Keratinocyte (primary cell): Measurements from ENCODE around the gene ACSS1. TPM values are rescaled to one million over a fixed set of nuclear protein-coding genes. Genes with fewer than 3 reads are reported as not detected.

Experiments
- DNase-seq: peaks from one replicate; pipeline ENCODE4 v3.0.0-alpha.2; 2011; ENCODE audit warnings: low read depth, missing footprints, low spot score
- FAIRE-seq: peaks from 2 replicates; lab custom pipeline; 2011; peaks lifted over from hg19 to GRCh38; lab: Jason Lieb, UNC
- H2AFZ ChIP-seq: 2 replicates; pipeline ENCODE4 v1.6.0; 2012; ENCODE audit warnings: low read length, control low read depth, inconsistent platforms; ENCODE audit not compliant: control insufficient read depth
- H3K27ac ChIP-seq: 2 replicates; pipeline ENCODE4 v1.5.1; 2011; ENCODE audit warnings: low read length; ENCODE audit not compliant: control insufficient read depth, insufficient read depth
- H3K27me3 ChIP-seq: 3 replicates; pipeline ENCODE4 v1.6.0; 2011; ENCODE audit warnings: low read length; ENCODE audit not compliant: control insufficient read depth, insufficient read depth; ENCODE audit errors: extremely low read depth
- H3K36me3 ChIP-seq, 2 experiments: 2 replicates in 1 of 2; 3 replicates in 1 of 2; pipeline ENCODE4 v1.5.1; 2011; ENCODE audit warnings: low read length in 2 of 2, mild to moderate bottlenecking in 1 of 2; ENCODE audit not compliant: control insufficient read depth in 2 of 2, insufficient read depth in 2 of 2; ENCODE audit errors: extremely low read depth in 1 of 2
- H3K4me1 ChIP-seq: 3 replicates; pipeline ENCODE4 v1.5.1; 2011; ENCODE audit warnings: low read length; ENCODE audit not compliant: control insufficient read depth, insufficient read depth; ENCODE audit errors: extremely low read depth
- H3K4me2 ChIP-seq: 3 replicates; pipeline ENCODE4 v1.6.0; 2011; ENCODE audit warnings: low read depth, low read length; ENCODE audit not compliant: control insufficient read depth, insufficient read depth; ENCODE audit errors: extremely low read depth
- H3K4me3 ChIP-seq, 3 experiments: fragments of 200-600 bp in 1 of 3; sonication (generic) in 1 of 3; 2 replicates in 2 of 3; 3 replicates in 1 of 3; pipeline ENCODE4 v1.5.1; 2011 to 2016; ENCODE audit warnings: low read length in 3 of 3, mild to moderate bottlenecking in 3 of 3, control low read depth in 2 of 3, inconsistent platforms in 1 of 3, low read depth in 1 of 3, mixed read lengths in 1 of 3, mixed run types in 1 of 3, moderate library complexity in 1 of 3; ENCODE audit not compliant: control insufficient read depth in 2 of 3, insufficient read depth in 2 of 3; ENCODE audit errors: extremely low read depth in 1 of 3
- H3K79me2 ChIP-seq: 2 replicates; pipeline ENCODE4 v1.6.0; 2012; ENCODE audit warnings: low read length; ENCODE audit not compliant: control insufficient read depth, insufficient read depth
- H3K9ac ChIP-seq: 3 replicates; pipeline ENCODE4 v1.6.0; 2011; ENCODE audit warnings: low read length; ENCODE audit not compliant: control insufficient read depth, insufficient read depth; ENCODE audit errors: extremely low read depth
- H3K9me1 ChIP-seq: 3 replicates; pipeline ENCODE4 v1.6.0; 2011; ENCODE audit warnings: low read length; ENCODE audit not compliant: control insufficient read depth, insufficient read depth; ENCODE audit errors: extremely low read depth
- H3K9me3 ChIP-seq: 2 replicates; pipeline ENCODE4 v1.5.1; 2012; ENCODE audit warnings: low read depth, low read length; ENCODE audit not compliant: control insufficient read depth
- H4K20me1 ChIP-seq: 3 replicates; pipeline ENCODE4 v1.6.0; 2011; ENCODE audit warnings: low read length; ENCODE audit not compliant: control insufficient read depth, insufficient read depth; ENCODE audit errors: extremely low read depth
- EZH2 ChIP-seq: IDR thresholded peaks from one replicate; pipeline ENCODE4 v1.6.1; 2012; ENCODE audit warnings: inconsistent platforms, mild to moderate bottlenecking, low read length, moderate library complexity
- dilution Hi-C: fragments of 300-500 bp; cut with MboI; formaldehyde crosslinking; loops from one replicate; pipeline ENCODE4 v1.7.0; 2020; ENCODE audit warnings: low sequenced_read_pairs; ENCODE audit not compliant: extremely low pct_ligation_motif_present
- polyA plus RNA-seq, 5 experiments: library from polyadenylated mRNA; depleted of rRNA in 3 of 5; stranded (reverse) in 3 of 5; stranded (forward) in 1 of 5; unstranded in 1 of 5; fragments of >200 nt; gene quantifications; 1 replicate in 1 of 5; 2 replicates in 3 of 5; 3 replicates in 1 of 5; pipeline versions ENCODE4 v1.2.1 to v1.2.3, GENCODE V29; 2011 to 2012; ENCODE audit warnings: missing spikeins in 2 of 5, low read depth in 1 of 5, low replicate concordance in 1 of 5
- TF ChIP-seq, protein P1 (sequence below), 3 experiments: IDR thresholded peaks in 1 of 3; conservative IDR thresholded peaks in 1 of 3; optimal IDR thresholded peaks in 1 of 3; 2 replicates in 2 of 3; 3 replicates in 1 of 3; pipeline versions ENCODE3 to v1.5.1; 2011; ENCODE audit warnings: low read length in 3 of 3, mild to moderate bottlenecking in 3 of 3, moderate library complexity in 2 of 3, control low read depth in 1 of 3, inconsistent platforms in 1 of 3; ENCODE audit not compliant: insufficient read depth in 2 of 3; ENCODE audit errors: extremely low read depth in 1 of 3

Gene ACSS1
- polyA plus RNA-seq, 1 donor (not counting 4 experiments of a cell fraction or from before 2014, with no cell fraction given), result 1.5 TPM

DNA sequence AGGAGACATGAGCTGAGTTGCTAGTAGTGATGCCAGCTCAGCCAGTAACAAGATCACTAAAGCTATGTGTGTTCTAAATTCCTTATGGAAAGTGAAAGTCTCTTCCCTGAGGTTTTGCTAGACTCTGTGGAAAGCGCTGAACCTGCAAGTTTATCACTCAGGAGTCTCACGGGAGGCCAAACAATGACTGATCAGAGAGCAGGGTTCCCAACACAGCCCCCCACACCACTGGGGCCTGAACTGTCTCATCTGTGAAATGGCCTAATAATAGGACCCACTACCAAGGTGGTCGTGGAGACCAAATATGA, 19.9 kb downstream of the ACSS1 start:
- no peaks in the 10 kb centered on the region for H3K79me2 ChIP-seq
- no peak overlapping the region for H3K4me2 ChIP-seq
- no peak overlapping the region for H2AFZ ChIP-seq
- no peaks in the 10 kb centered on the region for H3K36me3 ChIP-seq
- H3K9me1 ChIP-seq, result no peaks in the 10 kb centered on the region
- DNase-seq (no peak), FAIRE-seq (no peak)
- no peak for TF ChIP-seq EZH2
- TF ChIP-seq, protein P1, sequence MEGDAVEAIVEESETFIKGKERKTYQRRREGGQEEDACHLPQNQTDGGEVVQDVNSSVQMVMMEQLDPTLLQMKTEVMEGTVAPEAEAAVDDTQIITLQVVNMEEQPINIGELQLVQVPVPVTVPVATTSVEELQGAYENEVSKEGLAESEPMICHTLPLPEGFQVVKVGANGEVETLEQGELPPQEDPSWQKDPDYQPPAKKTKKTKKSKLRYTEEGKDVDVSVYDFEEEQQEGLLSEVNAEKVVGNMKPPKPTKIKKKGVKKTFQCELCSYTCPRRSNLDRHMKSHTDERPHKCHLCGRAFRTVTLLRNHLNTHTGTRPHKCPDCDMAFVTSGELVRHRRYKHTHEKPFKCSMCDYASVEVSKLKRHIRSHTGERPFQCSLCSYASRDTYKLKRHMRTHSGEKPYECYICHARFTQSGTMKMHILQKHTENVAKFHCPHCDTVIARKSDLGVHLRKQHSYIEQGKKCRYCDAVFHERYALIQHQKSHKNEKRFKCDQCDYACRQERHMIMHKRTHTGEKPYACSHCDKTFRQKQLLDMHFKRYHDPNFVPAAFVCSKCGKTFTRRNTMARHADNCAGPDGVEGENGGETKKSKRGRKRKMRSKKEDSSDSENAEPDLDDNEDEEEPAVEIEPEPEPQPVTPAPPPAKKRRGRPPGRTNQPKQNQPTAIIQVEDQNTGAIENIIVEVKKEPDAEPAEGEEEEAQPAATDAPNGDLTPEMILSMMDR (optimal IDR thresholded peaks at IDR 0.05 in 1 of 3, IDR thresholded peaks at IDR 0.05 in 1 of 3, conservative IDR thresholded peaks at IDR 0.05 in 1 of 3; ENCODE audit: extremely low read depth in 1 of 3, insufficient read depth in 2 of 3, low read length in 3 of 3), result no peak
- H3K9ac ChIP-seq, result no peak overlapping the region
- H3K4me3 ChIP-seq, result no peak overlapping the region
- dilution Hi-C loops, result no loop called here
- no peaks in the 10 kb centered on the region for H3K9me3 ChIP-seq
- H4K20me1 ChIP-seq, result no peaks in the 10 kb centered on the region
- H3K27ac ChIP-seq, result no peak overlapping the region
- no peaks in the 10 kb centered on the region for H3K27me3 ChIP-seq
- peaks cover 15% of the 10 kb centered on the region for H3K4me1 ChIP-seq

DNA sequence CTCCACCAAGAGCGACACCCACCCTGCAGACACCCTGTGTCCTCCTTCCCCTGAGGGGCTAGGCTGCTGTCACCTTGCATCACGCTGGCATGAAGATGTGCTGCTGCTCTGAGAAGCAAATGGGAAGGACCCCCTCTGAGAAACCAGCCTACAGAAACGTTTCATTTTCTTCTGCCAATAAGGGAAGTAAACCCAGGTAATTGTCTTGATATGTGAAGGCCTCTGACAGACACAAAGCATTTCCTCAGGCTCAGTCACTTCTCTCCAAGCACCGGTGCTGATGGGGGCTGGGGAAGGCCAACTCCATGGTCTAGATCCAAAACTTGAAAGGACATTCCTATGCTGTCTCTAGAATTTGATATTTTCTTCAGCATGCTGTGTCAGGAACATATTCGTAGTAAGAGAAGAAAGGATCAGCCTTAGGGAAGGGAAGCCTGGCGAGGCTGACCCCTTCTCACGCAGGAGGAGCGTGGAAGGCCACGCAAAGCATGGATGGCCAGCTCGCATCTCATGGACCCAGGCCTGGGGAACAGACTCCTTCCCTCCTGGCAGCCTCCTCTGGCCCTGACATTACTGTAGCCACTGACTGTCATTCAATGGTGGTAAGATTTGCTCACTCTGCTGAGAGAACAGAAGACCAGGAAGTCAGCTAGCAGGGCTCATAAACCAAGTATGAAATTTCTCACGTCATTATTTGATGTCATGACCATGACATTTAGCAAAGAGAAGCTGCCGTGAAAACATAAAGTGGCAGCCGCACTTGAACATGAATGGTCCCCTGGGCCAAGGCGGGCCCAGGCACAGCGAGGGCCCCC, 20.4 kb downstream of the ACSS1 start:
- no peaks in the 10 kb centered on the region for H3K79me2 ChIP-seq
- no peak for TF ChIP-seq EZH2
- TF ChIP-seq, protein P1 (optimal IDR thresholded peaks at IDR 0.05 in 1 of 3, IDR thresholded peaks at IDR 0.05 in 1 of 3, conservative IDR thresholded peaks at IDR 0.05 in 1 of 3; ENCODE audit: extremely low read depth in 1 of 3, insufficient read depth in 2 of 3, low read length in 3 of 3), result no peak
- H3K27me3 ChIP-seq, result no peaks in the 10 kb centered on the region
- peaks cover 19% of the 10 kb centered on the region for H3K4me1 ChIP-seq
- DNase-seq (no peak), FAIRE-seq (no peak)
- no peak overlapping the region for H3K4me3 ChIP-seq
- no peak overlapping the region for H3K9ac ChIP-seq
- no peak overlapping the region for H3K27ac ChIP-seq
- H3K9me3 ChIP-seq, result no peaks in the 10 kb centered on the region
- H2AFZ ChIP-seq, result no peak overlapping the region
- no peaks in the 10 kb centered on the region for H3K9me1 ChIP-seq
- dilution Hi-C loops, result no loop called here
- no peaks in the 10 kb centered on the region for H3K36me3 ChIP-seq
- H3K4me2 ChIP-seq, result no peak overlapping the region
- H4K20me1 ChIP-seq, result no peaks in the 10 kb centered on the region
